K562 (cell line): ENCODE measurements around the gene BAZ2A. TPM values are rescaled to one million over a fixed set of nuclear protein-coding genes. Genes with fewer than 3 reads are reported as not detected.

Source experiments
- CBX8 ChIP-seq: fragments of 200-600 bp; sonication (generic); IDR thresholded peaks from 2 replicates; pipeline ENCODE4 v1.6.1; 2012; ENCODE audit warnings: borderline replicate concordance, mixed run types, low read depth, mild to moderate bottlenecking, moderate library complexity, mixed read lengths, low read length, control low read depth, inconsistent platforms; ENCODE audit not compliant: poor library complexity, severe bottlenecking; ENCODE audit errors: extremely low read depth
- DACH1 ChIP-seq: fragments of 450-650 bp; IDR thresholded peaks from 2 replicates; pipeline ENCODE4 v1.6.1; 2018; ENCODE audit not compliant: partially characterized antibody
- DPF2 ChIP-seq: fragments of 450-650 bp; IDR thresholded peaks from 2 replicates; pipeline ENCODE4 v1.6.1; 2016
- ETS2 ChIP-seq: IDR thresholded peaks from 2 replicates; pipeline ENCODE4 v1.6.1; 2016; ENCODE audit warnings: borderline replicate concordance, missing genetic modification characterization, mild to moderate bottlenecking, moderate library complexity, missing compliant biosample characterization; ENCODE audit not compliant: poor library complexity, severe bottlenecking
- FOXA1 ChIP-seq: fragments of 450-650 bp; IDR thresholded peaks from 2 replicates; pipeline ENCODE4 v1.6.1; 2016; ENCODE audit warnings: mild to moderate bottlenecking, borderline replicate concordance
- ILF3 ChIP-seq: fragments of 450-650 bp; IDR thresholded peaks from 2 replicates; pipeline ENCODE4 v1.6.1; 2018; ENCODE audit warnings: antibody characterized with exemption, mild to moderate bottlenecking, moderate library complexity, borderline replicate concordance
- L3MBTL2 ChIP-seq: fragments of 450-650 bp; IDR thresholded peaks from 2 replicates; pipeline ENCODE4 v1.6.1; 2016; ENCODE audit warnings: mild to moderate bottlenecking, moderate library complexity
- MCM3 ChIP-seq: fragments of 450-650 bp; IDR thresholded peaks from 2 replicates; pipeline ENCODE4 v1.6.1; 2016
- MEF2A ChIP-seq: IDR thresholded peaks from 2 replicates; pipeline ENCODE4 v1.6.1; 2011; ENCODE audit warnings: low read depth, mild to moderate bottlenecking, low read length, moderate library complexity; ENCODE audit not compliant: control insufficient read depth
- MNT ChIP-seq, 2 experiments: fragments of 450-650 bp; conservative IDR thresholded peaks; 2 replicates each; pipeline ENCODE4 v1.6.1; 2017; ENCODE audit warnings: mild to moderate bottlenecking in 2 of 2, moderate library complexity in 2 of 2
- NR3C1 ChIP-seq: sonication (generic); formaldehyde crosslinking; IDR thresholded peaks from 2 replicates; pipeline ENCODE4 v1.8.1; 2022; ENCODE audit warnings: missing genetic modification reagents
- PKNOX1 ChIP-seq: fragments of 450-650 bp; IDR thresholded peaks from 2 replicates; pipeline ENCODE4 v1.6.1; 2016
- PRPF4 ChIP-seq: fragments of 200-400 bp; formaldehyde crosslinking; IDR thresholded peaks from one replicate; pipeline ENCODE4 v1.6.1; 2017; ENCODE audit warnings: low read length, low read depth, mild to moderate bottlenecking; ENCODE audit not compliant: insufficient read depth, poor library complexity, severe bottlenecking
- RBFOX2 ChIP-seq: fragments of 200-400 bp; formaldehyde crosslinking; IDR thresholded peaks from 2 replicates; pipeline ENCODE4 v1.6.1; 2017; ENCODE audit warnings: low read depth, mild to moderate bottlenecking, low read length, moderate library complexity
- SAFB2 ChIP-seq: fragments of 200-400 bp; formaldehyde crosslinking; IDR thresholded peaks from 2 replicates; pipeline ENCODE4 v1.6.1; 2018; ENCODE audit warnings: borderline replicate concordance, low read length, low read depth, moderate library complexity; ENCODE audit not compliant: severe bottlenecking
- SRSF1 ChIP-seq: fragments of 200-400 bp; formaldehyde crosslinking; IDR thresholded peaks from 2 replicates; pipeline ENCODE4 v1.6.1; 2017; ENCODE audit warnings: mild to moderate bottlenecking, low read depth, low read length, moderate library complexity
- TEAD1 ChIP-seq, 2 experiments: fragments of 450-650 bp in 1 of 2; sonication (generic) in 1 of 2; formaldehyde crosslinking; IDR thresholded peaks; 2 replicates each; pipeline versions ENCODE4 v1.4.0 to v1.8.0; 2020 to 2022; ENCODE audit warnings: mild to moderate bottlenecking in 2 of 2, missing genetic modification reagents in 1 of 2
- ZBTB11 ChIP-seq, 3 experiments: fragments of 200-800 bp in 1 of 3; fragments of 250-450 bp in 1 of 3; fragments of 450-650 bp in 1 of 3; sonication (Bioruptor Pico) in 1 of 3; sonication (Bioruptor generic) in 1 of 3; formaldehyde crosslinking in 1 of 3; IDR thresholded peaks; 2 replicates each; pipeline versions ENCODE4 v1.6.1 to v1.8.0; 2016 to 2022; ENCODE audit warnings: mild to moderate bottlenecking in 2 of 3, missing genetic modification characterization in 2 of 3, missing compliant biosample characterization in 1 of 3, moderate library complexity in 1 of 3
- ZBTB17 ChIP-seq: fragments of 450-650 bp; formaldehyde crosslinking; IDR thresholded peaks from 2 replicates; pipeline ENCODE4 v1.4.0; 2020; ENCODE audit warnings: mild to moderate bottlenecking
- polyA plus RNA-seq, 8 experiments: library from polyadenylated mRNA; depleted of rRNA in 4 of 8; stranded (reverse) in 5 of 8; unstranded in 3 of 8; fragments of >200 nt; fragmentation: Nextera tagmentation in 2 of 8; fragmentation: Illumina TruSeq in 1 of 8; extraction: Ambion mirVana in 2 of 8; extraction: Trizol in 1 of 8; gene quantifications; 2 replicates each; pipeline versions ENCODE4 v1.2.1 to v1.2.3, GENCODE V29; 2011 to 2014; ENCODE audit warnings: inconsistent platforms in 1 of 8, missing spikeins in 1 of 8
- total RNA-seq, 7 experiments: library from RNA; depleted of rRNA in 6 of 7; stranded (reverse); fragments of >200 nt in 6 of 7; fragmentation: Illumina TruSeq in 2 of 7; extraction: Trizol in 2 of 7; gene quantifications; 2 replicates each; pipeline versions ENCODE4 v1.2.1 to v1.2.3, GENCODE V29; 2011 to 2021; ENCODE audit warnings: low replicate concordance in 1 of 7
- TF ChIP-seq, protein P1 (sequence below): fragments of 450-650 bp; IDR thresholded peaks from 2 replicates; pipeline ENCODE4 v1.6.1; 2016; ENCODE audit warnings: low read depth, mild to moderate bottlenecking, moderate library complexity

BAZ2A gene
- total and polyA plus RNA-seq, 9 of the 15 experiments (the other 6 are each of a cell fraction or from before 2014, with no cell fraction given), result 4.5 to 86.4 (median 26.2) TPM

GRCh38 chr12:56628671-56629458 lies 1.3 kb downstream of the BAZ2A start (continued):
- TF ChIP-seq ETS2 (tag), result no peak
- TF ChIP-seq, protein P1, sequence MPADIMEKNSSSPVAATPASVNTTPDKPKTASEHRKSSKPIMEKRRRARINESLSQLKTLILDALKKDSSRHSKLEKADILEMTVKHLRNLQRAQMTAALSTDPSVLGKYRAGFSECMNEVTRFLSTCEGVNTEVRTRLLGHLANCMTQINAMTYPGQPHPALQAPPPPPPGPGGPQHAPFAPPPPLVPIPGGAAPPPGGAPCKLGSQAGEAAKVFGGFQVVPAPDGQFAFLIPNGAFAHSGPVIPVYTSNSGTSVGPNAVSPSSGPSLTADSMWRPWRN, result no peak
- TF ChIP-seq DACH1, result no peak
- TF ChIP-seq ZBTB11 (CRISPR knock-in tag; IDR thresholded peaks at IDR 0.05), result no peak
- TF ChIP-seq SAFB2, result no peak
- TF ChIP-seq TEAD1 (CRISPR knock-in tag; IDR thresholded peaks at IDR 0.05), result no peak
- no peak for TF ChIP-seq MEF2A
- TF ChIP-seq PKNOX1, result no peak
- TF ChIP-seq DPF2, result 0 out of 2 replicates have a peak, but pooled peaks have one; percentile 33
- no peak for TF ChIP-seq ILF3
- TF ChIP-seq SRSF1, result no peak
- no peak for TF ChIP-seq L3MBTL2
- no peak for TF ChIP-seq FOXA1
- peak in 1 of 2 experiments; percentile 68; a peak in 2 of 4 replicates for TF ChIP-seq MNT (conservative IDR thresholded peaks at IDR 0.05)
- TF ChIP-seq CBX8, result no peak
- no peak for TF ChIP-seq NR3C1 (CRISPR knock-in tag)
- TF ChIP-seq MCM3, result no peak
- TF ChIP-seq ZBTB17 (CRISPR knock-in tag), result no peak
- TF ChIP-seq RBFOX2, result no peak
- no peak for TF ChIP-seq PRPF4
